Measurements from ENCODE around the gene VIL1. TPM values are rescaled to one million over a fixed set of nuclear protein-coding genes. Genes with fewer than 3 reads are reported as not detected.

Gene VIL1
- polyA plus RNA-seq, 3 donors = not detected

DNA sequence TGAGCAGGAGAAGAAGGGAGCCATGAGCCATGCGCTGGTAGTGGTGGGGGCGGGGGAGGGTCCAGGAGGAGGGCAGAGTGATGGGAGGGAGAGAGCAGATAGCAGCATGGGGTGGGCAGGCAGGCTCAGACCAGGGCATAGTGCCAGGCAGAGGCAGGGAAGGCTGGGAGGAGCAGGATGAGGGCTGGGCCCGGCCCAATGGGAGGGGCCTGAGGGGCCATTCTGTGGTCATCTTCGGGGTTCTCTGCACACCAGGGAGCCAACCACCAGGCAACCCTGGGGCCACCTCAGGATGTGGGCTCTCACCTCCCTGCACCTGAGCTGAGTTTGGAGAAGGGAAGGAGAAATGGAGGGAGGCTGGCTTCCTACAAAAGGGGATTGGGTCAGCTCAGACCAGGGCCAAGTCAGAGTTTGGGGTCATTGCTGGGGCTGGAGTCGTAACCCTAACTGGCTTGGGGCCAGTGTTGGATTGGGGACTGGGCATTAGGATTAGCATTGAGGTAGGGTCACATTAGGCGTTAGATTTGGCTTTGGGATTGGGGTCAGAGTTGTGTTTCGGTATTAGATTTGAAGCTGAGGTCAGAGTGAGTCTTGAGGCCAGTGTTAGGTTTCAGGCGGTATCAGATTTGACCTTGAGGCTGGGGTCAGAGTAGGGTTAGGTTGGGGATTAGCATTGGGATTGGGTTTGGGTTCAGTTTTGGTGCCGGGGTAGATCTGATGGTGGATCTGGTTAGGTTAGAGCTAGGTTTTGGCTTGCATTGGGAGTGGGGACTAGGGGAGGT, 11.2 kb downstream of the VIL1 start:
- Histone ChIP-seq H3K4me3 (replicated peaks in 1 of 3; ENCODE audit: low read depth in 2 of 3, low read length in 3 of 3) (no peak overlapping the region), H3K27me3 (ENCODE audit: control insufficient read depth in 2 of 2, insufficient read depth in 2 of 2, low read length in 2 of 2) (no peaks in the 10 kb centered on the region), H3K36me3 (replicated peaks in 1 of 2; ENCODE audit: control insufficient read depth in 1 of 2, insufficient read depth in 2 of 2, low read length in 2 of 2) (no peaks in the 10 kb centered on the region), H4K20me1 (ENCODE audit: insufficient read depth, low read length) (no peaks in the 10 kb centered on the region), H3K9me3 (replicated peaks in 1 of 2; ENCODE audit: control insufficient read depth in 1 of 2, insufficient read depth in 1 of 2, low read length in 2 of 2) (no peaks in the 10 kb centered on the region), H3K9ac (ENCODE audit: insufficient read depth, low read length, poor library complexity, severe bottlenecking) (no peak overlapping the region), H3K79me2 (ENCODE audit: insufficient read depth, low read length) (no peaks in the 10 kb centered on the region), H3K4me2 (replicated peaks; ENCODE audit: extremely low read depth, low read length, poor library complexity, severe bottlenecking) (no peak overlapping the region), H3K4me1 (ENCODE audit: control insufficient read depth in 1 of 2, insufficient read depth in 2 of 2, low read length in 2 of 2) (no peaks in the 10 kb centered on the region), H3K27ac (ENCODE audit: low read depth in 1 of 2, low read length in 2 of 2) (no peak overlapping the region), H2AFZ (ENCODE audit: insufficient read depth, low read depth, low read length, poor library complexity, severe bottlenecking) (no peak overlapping the region)
- TF ChIP-seq, protein P1, sequence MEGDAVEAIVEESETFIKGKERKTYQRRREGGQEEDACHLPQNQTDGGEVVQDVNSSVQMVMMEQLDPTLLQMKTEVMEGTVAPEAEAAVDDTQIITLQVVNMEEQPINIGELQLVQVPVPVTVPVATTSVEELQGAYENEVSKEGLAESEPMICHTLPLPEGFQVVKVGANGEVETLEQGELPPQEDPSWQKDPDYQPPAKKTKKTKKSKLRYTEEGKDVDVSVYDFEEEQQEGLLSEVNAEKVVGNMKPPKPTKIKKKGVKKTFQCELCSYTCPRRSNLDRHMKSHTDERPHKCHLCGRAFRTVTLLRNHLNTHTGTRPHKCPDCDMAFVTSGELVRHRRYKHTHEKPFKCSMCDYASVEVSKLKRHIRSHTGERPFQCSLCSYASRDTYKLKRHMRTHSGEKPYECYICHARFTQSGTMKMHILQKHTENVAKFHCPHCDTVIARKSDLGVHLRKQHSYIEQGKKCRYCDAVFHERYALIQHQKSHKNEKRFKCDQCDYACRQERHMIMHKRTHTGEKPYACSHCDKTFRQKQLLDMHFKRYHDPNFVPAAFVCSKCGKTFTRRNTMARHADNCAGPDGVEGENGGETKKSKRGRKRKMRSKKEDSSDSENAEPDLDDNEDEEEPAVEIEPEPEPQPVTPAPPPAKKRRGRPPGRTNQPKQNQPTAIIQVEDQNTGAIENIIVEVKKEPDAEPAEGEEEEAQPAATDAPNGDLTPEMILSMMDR (IDR thresholded peaks at IDR 0.05) = no peak
- WGBS (ENCODE audit: insufficient coverage) = 74% methylated on average over 7 of the region's 9 CpGs
- H3K36me3 Mint-ChIP-seq = no peaks in the 10 kb centered on the region
- DNase-seq = no peak
- no peaks in the 10 kb centered on the region for H3K4me1 Mint-ChIP-seq
- no peak overlapping the region for H3K27ac Mint-ChIP-seq
- H3K4me3 Mint-ChIP-seq = no peak overlapping the region
- intact Hi-C loops (cut with micrococcal nuclease) = loop anchor here in 1 of 2 donors (10.0 kb wide), 1 partner anchor 65 kb away; no protein-coding TSS in a partner anchor
- H3K27me3 Mint-ChIP-seq (ENCODE audit: low read depth in 3 of 3) = peaks cover 3 to 7% (median 4%) of the 10 kb centered on the region in 3 donors
- no peaks in the 10 kb centered on the region for H3K9me3 Mint-ChIP-seq

DNA sequence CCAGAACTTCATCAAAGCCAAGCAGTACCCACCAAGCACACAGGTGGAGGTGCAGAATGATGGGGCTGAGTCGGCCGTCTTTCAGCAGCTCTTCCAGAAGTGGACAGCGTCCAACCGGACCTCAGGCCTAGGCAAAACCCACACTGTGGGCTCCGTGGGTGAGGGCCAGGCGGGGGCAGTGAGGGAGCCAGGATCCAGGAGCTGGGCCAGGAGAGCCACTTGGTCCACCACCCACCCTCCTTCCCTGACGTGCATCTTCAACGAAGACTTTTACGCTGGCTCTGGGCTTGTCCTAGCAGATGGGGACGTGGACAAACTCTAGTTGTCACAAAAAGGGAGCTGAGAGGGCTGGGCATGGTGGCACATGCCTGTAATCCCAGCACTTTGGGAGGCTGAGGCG, 11.8 kb downstream of the VIL1 start:
- Mint-ChIP-seq H3K36me3 (no peaks in the 10 kb centered on the region), H3K4me1 (no peaks in the 10 kb centered on the region), H3K4me3 (no peak overlapping the region), H3K27ac (no peak overlapping the region), H3K27me3 (ENCODE audit: low read depth in 3 of 3) (peaks cover 3 to 7% (median 4%) of the 10 kb centered on the region in 3 donors), H3K9me3 (no peaks in the 10 kb centered on the region)
- DNase-seq = no peak
- H3K4me1 ChIP-seq (ENCODE audit: control insufficient read depth in 1 of 2, insufficient read depth in 2 of 2, low read length in 2 of 2) = no peaks in the 10 kb centered on the region
- H2AFZ ChIP-seq (ENCODE audit: insufficient read depth, low read depth, low read length, poor library complexity, severe bottlenecking) = no peak overlapping the region
- 98% methylated on average over 6 of the region's 11 CpGs for WGBS (ENCODE audit: insufficient coverage)
- no peak overlapping the region for H3K9ac ChIP-seq (ENCODE audit: insufficient read depth, low read length, poor library complexity, severe bottlenecking)
- intact Hi-C loops (cut with micrococcal nuclease) = no loop called here
- no peak overlapping the region for H3K27ac ChIP-seq (ENCODE audit: low read depth in 1 of 2, low read length in 2 of 2)
- no peaks in the 10 kb centered on the region for H3K9me3 ChIP-seq (replicated peaks in 1 of 2; ENCODE audit: control insufficient read depth in 1 of 2, insufficient read depth in 1 of 2, low read length in 2 of 2)
- no peaks in the 10 kb centered on the region for H3K27me3 ChIP-seq (ENCODE audit: control insufficient read depth in 2 of 2, insufficient read depth in 2 of 2, low read length in 2 of 2)
- no peaks in the 10 kb centered on the region for H3K36me3 ChIP-seq (replicated peaks in 1 of 2; ENCODE audit: control insufficient read depth in 1 of 2, insufficient read depth in 2 of 2, low read length in 2 of 2)
- no peak overlapping the region for H3K4me3 ChIP-seq (replicated peaks in 1 of 3; ENCODE audit: low read depth in 2 of 3, low read length in 3 of 3)
- TF ChIP-seq, protein P1 (IDR thresholded peaks at IDR 0.05) = no peak
- H3K79me2 ChIP-seq (ENCODE audit: insufficient read depth, low read length) = no peaks in the 10 kb centered on the region
- no peaks in the 10 kb centered on the region for H4K20me1 ChIP-seq (ENCODE audit: insufficient read depth, low read length)
- H3K4me2 ChIP-seq (replicated peaks; ENCODE audit: extremely low read depth, low read length, poor library complexity, severe bottlenecking) = no peak overlapping the region
